Stomach (tissue), 4 donors: Measurements from ENCODE around the gene EYA2.

Experiments
- EP300 ChIP-seq: sonication (generic); formaldehyde crosslinking; IDR thresholded peaks from one replicate; pipeline ENCODE4 v1.6.1; 2017; ENCODE audit warnings: antibody characterized with exemption
- POLR2A ChIP-seq, 4 donors: fragments of 450-650 bp; IDR thresholded peaks; one replicate each; pipeline ENCODE4 v1.6.1; 2016; ENCODE audit warnings: antibody characterized with exemption in 4 of 4, control low read depth in 2 of 4, mild to moderate bottlenecking in 1 of 4, moderate library complexity in 1 of 4
- POLR2AphosphoS5 ChIP-seq, 3 donors: sonication (generic); formaldehyde crosslinking; IDR thresholded peaks; one replicate each; pipeline ENCODE4 v1.6.1; 2016; ENCODE audit warnings: antibody characterized with exemption in 3 of 3
- TF ChIP-seq, protein P1 (sequence below), 7 experiments: fragments of 450-650 bp in 4 of 7; fragments of 200-600 bp in 3 of 7; sonication (generic) in 3 of 7; IDR thresholded peaks; one replicate each; pipeline ENCODE4 v1.5.1; 2016 to 2019; ENCODE audit warnings: antibody characterized with exemption in 7 of 7, control low read depth in 2 of 7, mild to moderate bottlenecking in 1 of 7

DNA sequence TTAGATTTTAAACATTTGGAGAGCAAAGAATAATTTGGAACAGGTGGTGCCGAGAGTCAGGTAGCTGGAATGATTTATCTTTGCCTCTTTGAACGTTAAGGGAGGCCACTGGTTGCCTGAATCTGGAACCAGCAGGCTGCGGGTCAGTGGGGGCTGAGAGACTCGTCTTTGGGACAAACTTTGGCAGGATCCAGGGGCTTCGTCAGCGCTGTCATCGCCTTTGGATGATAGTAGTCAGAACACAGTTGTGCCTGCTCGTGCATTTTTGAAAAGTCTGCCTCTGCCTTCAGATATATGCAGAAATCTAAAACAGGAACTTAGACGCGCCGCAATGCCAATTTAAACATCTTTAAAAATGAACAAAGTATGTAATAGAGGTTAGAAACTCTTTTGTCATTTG, 5.0 kb downstream of the EYA2 start:
- TF ChIP-seq, protein P1, sequence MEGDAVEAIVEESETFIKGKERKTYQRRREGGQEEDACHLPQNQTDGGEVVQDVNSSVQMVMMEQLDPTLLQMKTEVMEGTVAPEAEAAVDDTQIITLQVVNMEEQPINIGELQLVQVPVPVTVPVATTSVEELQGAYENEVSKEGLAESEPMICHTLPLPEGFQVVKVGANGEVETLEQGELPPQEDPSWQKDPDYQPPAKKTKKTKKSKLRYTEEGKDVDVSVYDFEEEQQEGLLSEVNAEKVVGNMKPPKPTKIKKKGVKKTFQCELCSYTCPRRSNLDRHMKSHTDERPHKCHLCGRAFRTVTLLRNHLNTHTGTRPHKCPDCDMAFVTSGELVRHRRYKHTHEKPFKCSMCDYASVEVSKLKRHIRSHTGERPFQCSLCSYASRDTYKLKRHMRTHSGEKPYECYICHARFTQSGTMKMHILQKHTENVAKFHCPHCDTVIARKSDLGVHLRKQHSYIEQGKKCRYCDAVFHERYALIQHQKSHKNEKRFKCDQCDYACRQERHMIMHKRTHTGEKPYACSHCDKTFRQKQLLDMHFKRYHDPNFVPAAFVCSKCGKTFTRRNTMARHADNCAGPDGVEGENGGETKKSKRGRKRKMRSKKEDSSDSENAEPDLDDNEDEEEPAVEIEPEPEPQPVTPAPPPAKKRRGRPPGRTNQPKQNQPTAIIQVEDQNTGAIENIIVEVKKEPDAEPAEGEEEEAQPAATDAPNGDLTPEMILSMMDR (IDR thresholded peaks at IDR 0.05): no peak
- TF ChIP-seq POLR2AphosphoS5 (IDR thresholded peaks at IDR 0.05) (no peak), POLR2A (IDR thresholded peaks at IDR 0.05) (no peak), EP300 (no peak)
